Chondrocyte (in vitro differentiated cells): ENCODE results near the gene ASB18. TPM values are rescaled to one million over a fixed set of nuclear protein-coding genes. Genes with fewer than 3 reads are reported as not detected.

Experiments
- DNase-seq: peaks from one replicate; pipeline ENCODE4 v3.0.0; 2021; ENCODE audit warnings: mixed read lengths, low spot score
- H3K27ac Mint-ChIP-seq: one replicate; pipeline ENCODE4 v1.8.0; 2021; ENCODE audit warnings: mild to moderate bottlenecking, moderate library complexity, mixed read lengths; ENCODE audit not compliant: unreplicated experiment
- H3K27me3 Mint-ChIP-seq: 2 replicates; pipeline ENCODE4 v1.8.0; 2021; ENCODE audit warnings: low read depth, mixed read lengths
- H3K36me3 Mint-ChIP-seq: 2 replicates; pipeline ENCODE4 v1.8.0; 2021; ENCODE audit warnings: low read depth, mixed read lengths
- H3K4me1 Mint-ChIP-seq: 2 replicates; pipeline ENCODE4 v1.8.0; 2021; ENCODE audit warnings: low read depth, mild to moderate bottlenecking, mixed read lengths
- H3K4me3 Mint-ChIP-seq: one replicate; pipeline ENCODE4 v1.8.0; 2021; ENCODE audit warnings: mild to moderate bottlenecking, moderate library complexity, mixed read lengths; ENCODE audit not compliant: unreplicated experiment
- H3K9me3 Mint-ChIP-seq: 2 replicates; pipeline ENCODE4 v1.8.0; 2021; ENCODE audit warnings: low read depth, mixed read lengths
- total RNA-seq: library from RNA; stranded (reverse); gene quantifications from 3 replicates; pipeline ENCODE4 v1.2.1, GENCODE V29; 2021
- TF ChIP-seq, protein P1 (sequence below): fragments of 200-600 bp; sonication (generic); IDR thresholded peaks from 2 replicates; pipeline ENCODE4 v1.5.0; 2021; ENCODE audit warnings: antibody characterized with exemption, mild to moderate bottlenecking, moderate library complexity

The ASB18 gene
- total RNA-seq, 1 donor from 2014 or later = not detected

GRCh38 chr2:236215196-236215595, 49.0 kb downstream of the ASB18 start:
- Mint-ChIP-seq H3K4me3 (no peak overlapping the region), H3K27me3 (no peaks in the 10 kb centered on the region)
- TF ChIP-seq, protein P1, sequence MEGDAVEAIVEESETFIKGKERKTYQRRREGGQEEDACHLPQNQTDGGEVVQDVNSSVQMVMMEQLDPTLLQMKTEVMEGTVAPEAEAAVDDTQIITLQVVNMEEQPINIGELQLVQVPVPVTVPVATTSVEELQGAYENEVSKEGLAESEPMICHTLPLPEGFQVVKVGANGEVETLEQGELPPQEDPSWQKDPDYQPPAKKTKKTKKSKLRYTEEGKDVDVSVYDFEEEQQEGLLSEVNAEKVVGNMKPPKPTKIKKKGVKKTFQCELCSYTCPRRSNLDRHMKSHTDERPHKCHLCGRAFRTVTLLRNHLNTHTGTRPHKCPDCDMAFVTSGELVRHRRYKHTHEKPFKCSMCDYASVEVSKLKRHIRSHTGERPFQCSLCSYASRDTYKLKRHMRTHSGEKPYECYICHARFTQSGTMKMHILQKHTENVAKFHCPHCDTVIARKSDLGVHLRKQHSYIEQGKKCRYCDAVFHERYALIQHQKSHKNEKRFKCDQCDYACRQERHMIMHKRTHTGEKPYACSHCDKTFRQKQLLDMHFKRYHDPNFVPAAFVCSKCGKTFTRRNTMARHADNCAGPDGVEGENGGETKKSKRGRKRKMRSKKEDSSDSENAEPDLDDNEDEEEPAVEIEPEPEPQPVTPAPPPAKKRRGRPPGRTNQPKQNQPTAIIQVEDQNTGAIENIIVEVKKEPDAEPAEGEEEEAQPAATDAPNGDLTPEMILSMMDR = no peak

DNA sequence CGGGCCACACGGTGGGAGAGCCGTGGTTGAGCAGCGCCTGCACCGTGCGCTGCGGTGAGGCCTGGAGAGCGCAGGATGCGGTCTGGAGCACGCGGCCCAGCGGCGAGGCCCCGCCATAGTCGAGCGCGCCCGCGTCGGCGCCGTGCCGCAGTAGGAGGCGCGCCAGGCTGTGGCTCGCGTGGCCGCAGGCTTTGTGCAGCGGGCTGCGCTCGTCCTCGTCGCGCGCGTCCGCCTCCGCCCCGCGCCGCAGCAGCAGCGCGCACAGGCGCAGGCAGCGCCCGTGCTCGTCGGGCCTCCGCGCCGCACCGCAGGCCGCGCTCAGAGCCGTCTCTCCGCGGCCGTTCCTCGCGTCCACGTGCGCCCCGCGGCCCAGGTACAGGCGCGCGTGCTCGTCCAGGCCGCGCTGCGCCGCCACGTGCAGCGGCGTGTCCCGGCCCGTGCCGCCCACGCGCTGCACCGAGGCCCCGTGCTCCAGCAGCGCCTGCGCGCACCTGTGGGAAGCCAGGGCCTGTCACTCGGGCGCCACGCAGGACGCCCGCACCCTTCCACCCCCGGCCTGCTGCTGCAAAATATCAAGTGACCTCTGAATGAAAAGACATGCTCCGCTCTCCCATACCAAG, 49.7 kb downstream of the ASB18 start:
- TF ChIP-seq, protein P1 = no peak

More at GRCh38 chr2:236215196-236215595, 49.0 kb downstream of the ASB18 start:
- no peak for DNase-seq
- Mint-ChIP-seq H3K9me3 (no peaks in the 10 kb centered on the region), H3K27ac (no peak overlapping the region), H3K36me3 (peaks cover 2% of the 10 kb centered on the region), H3K4me1 (no peaks in the 10 kb centered on the region)

DNA sequence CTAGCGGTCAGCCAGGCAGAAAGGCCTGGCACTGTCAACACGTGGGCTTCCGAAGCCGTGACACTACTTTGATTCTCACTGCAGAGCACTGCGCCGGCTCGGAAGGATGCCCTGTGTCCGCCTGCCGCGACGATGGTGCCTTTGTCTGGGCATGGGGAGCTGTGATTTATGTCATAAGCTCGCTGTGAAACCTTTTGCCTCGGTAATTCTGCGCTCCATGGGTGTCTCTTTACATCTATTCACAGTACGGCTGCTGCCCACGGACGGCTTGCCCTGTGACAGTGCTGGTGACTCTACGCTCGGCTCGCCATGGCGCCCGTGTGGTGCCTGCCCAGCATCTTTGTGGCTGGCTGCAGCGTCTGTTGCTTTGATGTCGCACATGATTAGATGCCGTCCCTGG, 52.9 kb downstream of the ASB18 start:
- H3K27me3 Mint-ChIP-seq = no peaks in the 10 kb centered on the region
- H3K4me1 Mint-ChIP-seq = peaks cover 4% of the 10 kb centered on the region
- H3K27ac Mint-ChIP-seq = no peak overlapping the region
- no peak for DNase-seq
- no peaks in the 10 kb centered on the region for H3K9me3 Mint-ChIP-seq
- H3K4me3 Mint-ChIP-seq = no peak overlapping the region
- TF ChIP-seq, protein P1 = no peak
- peaks cover 3% of the 10 kb centered on the region for H3K36me3 Mint-ChIP-seq

More for the DNA sequence above, 49.7 kb downstream of the ASB18 start:
- no peak for DNase-seq
- Mint-ChIP-seq H3K9me3 (no peaks in the 10 kb centered on the region), H3K27ac (no peak overlapping the region), H3K4me1 (peaks cover 4% of the 10 kb centered on the region), H3K36me3 (peaks cover 2% of the 10 kb centered on the region), H3K27me3 (no peaks in the 10 kb centered on the region), H3K4me3 (no peak overlapping the region)

GRCh38 chr2:236210536-236210935, 53.7 kb downstream of the ASB18 start:
- Mint-ChIP-seq H3K27me3 (no peaks in the 10 kb centered on the region), H3K36me3 (peaks cover 5% of the 10 kb centered on the region), H3K4me3 (no peak overlapping the region), H3K4me1 (peaks cover 4% of the 10 kb centered on the region), H3K27ac (no peak overlapping the region), H3K9me3 (peaks cover 6% of the 10 kb centered on the region)
- no peak for DNase-seq
- TF ChIP-seq, protein P1 = no peak

GRCh38 chr2:236209996-236210395, 54.2 kb downstream of the ASB18 start:
- TF ChIP-seq, protein P1 = peak; percentile 2
- Mint-ChIP-seq H3K27ac (no peak overlapping the region), H3K4me3 (no peak overlapping the region), H3K4me1 (peaks cover 4% of the 10 kb centered on the region), H3K36me3 (peaks cover 5% of the 10 kb centered on the region), H3K27me3 (no peaks in the 10 kb centered on the region), H3K9me3 (peaks cover 6% of the 10 kb centered on the region)
- no peak for DNase-seq
